Fibroblast of lung (primary cell): ENCODE measurements around the gene CBLC.
"Not testable (repeated sequence)": the region's sequence is repeated elsewhere in the genome, so short reads cannot be mapped to it uniquely, and the experiment has no call there.

Source experiments
- EZH2 ChIP-seq: IDR thresholded peaks from 2 replicates; pipeline ENCODE4 v1.5.1; 2012; ENCODE audit warnings: low read length, control low read depth, mild to moderate bottlenecking; ENCODE audit errors: missing control alignments
- TF ChIP-seq, protein P1 (sequence below), 2 donors: IDR thresholded peaks in 1 of 2; conservative IDR thresholded peaks in 1 of 2; 1 replicate in 1 of 2; 2 replicates in 1 of 2; pipeline ENCODE4 v1.5.1; 2011 to 2012; ENCODE audit warnings: low read length in 2 of 2, control low read depth in 1 of 2, inconsistent platforms in 1 of 2, low read depth in 1 of 2, mild to moderate bottlenecking in 1 of 2

DNA sequence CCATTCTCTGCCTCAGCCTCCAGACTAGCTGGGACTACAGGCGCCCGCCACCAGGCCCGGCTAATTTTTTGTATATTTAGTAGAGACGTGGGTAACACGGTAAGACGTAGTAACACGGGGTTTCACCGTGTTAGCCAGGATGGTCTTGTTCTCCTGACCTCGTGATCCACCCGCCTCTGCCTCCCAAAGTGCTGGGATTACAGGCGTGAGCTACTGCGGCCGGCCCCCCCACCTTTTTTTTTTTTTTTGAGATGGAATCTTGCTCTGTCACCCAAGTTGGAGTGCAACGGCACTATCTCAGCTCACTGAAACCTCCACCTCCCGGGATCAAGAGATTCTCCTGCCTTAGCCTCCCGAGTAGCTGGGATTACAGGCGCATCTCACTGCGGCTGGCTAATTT, 5.5 kb upstream of the CBLC start:
- TF ChIP-seq, protein P1, sequence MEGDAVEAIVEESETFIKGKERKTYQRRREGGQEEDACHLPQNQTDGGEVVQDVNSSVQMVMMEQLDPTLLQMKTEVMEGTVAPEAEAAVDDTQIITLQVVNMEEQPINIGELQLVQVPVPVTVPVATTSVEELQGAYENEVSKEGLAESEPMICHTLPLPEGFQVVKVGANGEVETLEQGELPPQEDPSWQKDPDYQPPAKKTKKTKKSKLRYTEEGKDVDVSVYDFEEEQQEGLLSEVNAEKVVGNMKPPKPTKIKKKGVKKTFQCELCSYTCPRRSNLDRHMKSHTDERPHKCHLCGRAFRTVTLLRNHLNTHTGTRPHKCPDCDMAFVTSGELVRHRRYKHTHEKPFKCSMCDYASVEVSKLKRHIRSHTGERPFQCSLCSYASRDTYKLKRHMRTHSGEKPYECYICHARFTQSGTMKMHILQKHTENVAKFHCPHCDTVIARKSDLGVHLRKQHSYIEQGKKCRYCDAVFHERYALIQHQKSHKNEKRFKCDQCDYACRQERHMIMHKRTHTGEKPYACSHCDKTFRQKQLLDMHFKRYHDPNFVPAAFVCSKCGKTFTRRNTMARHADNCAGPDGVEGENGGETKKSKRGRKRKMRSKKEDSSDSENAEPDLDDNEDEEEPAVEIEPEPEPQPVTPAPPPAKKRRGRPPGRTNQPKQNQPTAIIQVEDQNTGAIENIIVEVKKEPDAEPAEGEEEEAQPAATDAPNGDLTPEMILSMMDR (conservative IDR thresholded peaks at IDR 0.05 in 1 of 2, IDR thresholded peaks at IDR 0.05 in 1 of 2; ENCODE audit: low read depth in 1 of 2, low read length in 2 of 2): not testable (repeated sequence)
- not testable (repeated sequence) for TF ChIP-seq EZH2
